HCEC 1CT (cell line): Measurements from ENCODE around the gene GNB1.

Source experiments
- DNase-seq: peaks from one replicate; pipeline ENCODE4 v3.0.0-alpha.2; 2017

GNB1 gene

GRCh38 chr1:1907098-1907736, 16.3 kb upstream of the GNB1 start:
- DNase-seq = no peak

- DNase-seq = peak; percentile 83
Observed at GRCh38 chr1:1906185-1907097, 15.6 kb upstream of the GNB1 start.

GRCh38 chr1:1903224-1903623, 12.3 kb upstream of the GNB1 start:
- DNase-seq = no peak

GRCh38 chr1:1901641-1902294, 10.9 kb upstream of the GNB1 start:
- no peak for DNase-seq

GRCh38 chr1:1900883-1901640, 10.2 kb upstream of the GNB1 start:
- no peak for DNase-seq

GRCh38 chr1:1899967-1900327, 9.1 kb upstream of the GNB1 start:
- DNase-seq = no peak

- DNase-seq = no peak
Observed at GRCh38 chr1:1899266-1899966, 8.5 kb upstream of the GNB1 start.

GRCh38 chr1:1898246-1898933, 7.5 kb upstream of the GNB1 start:
- no peak for DNase-seq

- no peak for DNase-seq
Observed at GRCh38 chr1:1895456-1896336, 4.8 kb upstream of the GNB1 start.

GRCh38 chr1:1895060-1895418, 4.2 kb upstream of the GNB1 start:
- DNase-seq = no peak

- no peak for DNase-seq
Observed at GRCh38 chr1:1894354-1895059, 3.6 kb upstream of the GNB1 start.

GRCh38 chr1:1893997-1894353, 3.1 kb upstream of the GNB1 start:
- no peak for DNase-seq

- no peak for DNase-seq
Observed at GRCh38 chr1:1893291-1893985, 2.6 kb upstream of the GNB1 start.

GRCh38 chr1:1892763-1893120, 1.9 kb upstream of the GNB1 start:
- no peak for DNase-seq

GRCh38 chr1:1892079-1892762, 1.3 kb upstream of the GNB1 start:
- no peak for DNase-seq

- DNase-seq = peak; percentile 39
Observed at GRCh38 chr1:1891349-1892078, 627 bp upstream of the GNB1 start.

GRCh38 chr1:1889847-1890505, 911 bp downstream of the GNB1 start:
- peak; percentile 54 for DNase-seq
